Esophagus muscularis mucosa (tissue), 4 donors: ENCODE measurements around the gene JPH2. TPM values are rescaled to one million over a fixed set of nuclear protein-coding genes. Genes with fewer than 3 reads are reported as not detected.

Experiments
- DNase-seq: peaks from one replicate; pipeline ENCODE4 v3.0.0-alpha.2; 2017; ENCODE audit errors: extremely low spot score
- H3K27ac ChIP-seq, 4 donors: fragments of 200-600 bp; sonication (generic); replicated peaks in 1 of 4; 1 replicate in 3 of 4; 2 replicates in 1 of 4; pipeline ENCODE4 v1.5.1; 2016 to 2019; ENCODE audit warnings: mild to moderate bottlenecking in 1 of 4
- H3K27me3 ChIP-seq, 4 donors: fragments of 200-600 bp; sonication (generic); one replicate each; pipeline versions ENCODE4 v1.5.1 to v1.6.0; 2016 to 2019
- H3K36me3 ChIP-seq, 4 donors: fragments of 200-600 bp; sonication (generic); one replicate each; pipeline ENCODE4 v1.5.1; 2016 to 2019
- H3K4me1 ChIP-seq, 4 donors: fragments of 200-600 bp; sonication (generic); one replicate each; pipeline ENCODE4 v1.5.1; 2016 to 2019
- H3K4me3 ChIP-seq, 4 donors: fragments of 200-600 bp; sonication (generic); 1 replicate in 2 of 4; 2 replicates in 2 of 4; pipeline ENCODE4 v1.5.1; 2016 to 2019; ENCODE audit warnings: mild to moderate bottlenecking in 4 of 4, moderate library complexity in 1 of 4
- H3K9me3 ChIP-seq, 4 donors: fragments of 200-600 bp; sonication (generic); 1 replicate in 3 of 4; 2 replicates in 1 of 4; pipeline ENCODE4 v1.5.1; 2016 to 2019
- EP300 ChIP-seq: sonication (generic); formaldehyde crosslinking; IDR thresholded peaks from one replicate; pipeline ENCODE4 v1.6.1; 2017; ENCODE audit warnings: antibody characterized with exemption
- POLR2A ChIP-seq: fragments of 450-650 bp; IDR thresholded peaks from one replicate; pipeline ENCODE4 v1.6.1; 2017; ENCODE audit warnings: antibody characterized with exemption, moderate library complexity, mild to moderate bottlenecking, low read depth
- POLR2AphosphoS5 ChIP-seq, 2 donors: sonication (generic); formaldehyde crosslinking; IDR thresholded peaks; one replicate each; pipeline ENCODE4 v1.6.1; 2017; ENCODE audit warnings: antibody characterized with exemption in 2 of 2
- WGBS: methylation state at CpG from one replicate; pipeline ENCODE4 v1.1.5; 2018; 5-methylcytosine and 5-hydroxymethylcytosine counted together
- intact Hi-C: fragments of 100-400 bp; cut with DNase I; formaldehyde crosslinking; loops from one replicate; pipeline ENCODE4 v1.15.1; 2023
- total RNA-seq, 4 donors: library from RNA; depleted of rRNA; stranded (reverse); fragments of >200 nt; gene quantifications; one replicate each; pipeline versions ENCODE4 v1.1.0 to v1.2.1, GENCODE V29; 2016
- TF ChIP-seq, protein P1 (sequence below), 3 experiments: fragments of 200-600 bp in 2 of 3; fragments of 450-650 bp in 1 of 3; sonication (generic) in 2 of 3; IDR thresholded peaks; one replicate each; pipeline ENCODE4 v1.5.1; 2017 to 2019; ENCODE audit warnings: antibody characterized with exemption in 3 of 3, mild to moderate bottlenecking in 2 of 3, moderate library complexity in 1 of 3

JPH2 gene
- total RNA-seq, 4 donors from 2014 or later, result 187 to 441 (median 295) TPM

DNA sequence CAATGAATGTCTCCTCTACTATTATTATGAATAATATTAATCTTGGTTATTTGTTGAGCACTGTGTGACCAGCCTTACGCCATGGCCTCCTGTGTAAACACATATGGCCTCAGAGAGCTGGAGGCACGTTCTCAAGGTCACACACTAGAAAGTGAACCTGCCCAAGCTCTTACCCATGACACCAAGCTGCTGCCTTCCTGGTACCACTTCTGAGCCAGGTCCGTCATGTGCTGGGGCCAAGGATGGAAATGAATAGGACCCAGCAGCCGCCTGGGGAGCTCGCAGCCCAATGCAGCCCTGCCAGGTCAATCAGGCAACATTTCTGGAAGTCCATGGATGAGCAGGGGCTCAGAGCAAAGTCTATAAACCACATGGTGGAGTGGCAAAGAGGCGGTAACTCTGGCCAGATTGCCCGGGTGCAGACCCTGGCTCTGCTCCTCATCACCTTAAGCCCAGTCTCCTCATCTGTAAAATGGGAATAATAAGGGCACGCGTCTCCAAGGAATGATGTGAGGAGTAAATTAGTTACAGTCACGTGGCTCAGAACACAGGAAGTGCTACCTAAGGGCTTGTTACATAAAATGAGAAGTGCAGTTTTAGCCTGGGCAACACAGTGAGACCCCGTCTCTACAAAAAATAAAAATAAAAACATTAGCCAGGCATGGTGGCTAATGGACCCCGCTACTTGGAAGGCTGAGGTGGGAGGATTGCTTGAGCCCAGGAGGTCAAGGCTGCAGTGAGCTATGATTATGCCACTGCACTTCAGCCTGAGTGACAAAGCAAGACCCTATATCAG, 61.5 kb downstream of the JPH2 start:
- WGBS, result 71% methylated on average over 10 of the region's 12 CpGs
- H3K4me3 ChIP-seq, result no peak overlapping the region
- peaks cover 24 to 83% (median 77%) of the 10 kb centered on the region in 4 donors for H3K4me1 ChIP-seq
- peak overlapping the region; percentile 47 to 69 (median 62) for H3K27ac ChIP-seq
- no peak for DNase-seq
- TF ChIP-seq, protein P1, sequence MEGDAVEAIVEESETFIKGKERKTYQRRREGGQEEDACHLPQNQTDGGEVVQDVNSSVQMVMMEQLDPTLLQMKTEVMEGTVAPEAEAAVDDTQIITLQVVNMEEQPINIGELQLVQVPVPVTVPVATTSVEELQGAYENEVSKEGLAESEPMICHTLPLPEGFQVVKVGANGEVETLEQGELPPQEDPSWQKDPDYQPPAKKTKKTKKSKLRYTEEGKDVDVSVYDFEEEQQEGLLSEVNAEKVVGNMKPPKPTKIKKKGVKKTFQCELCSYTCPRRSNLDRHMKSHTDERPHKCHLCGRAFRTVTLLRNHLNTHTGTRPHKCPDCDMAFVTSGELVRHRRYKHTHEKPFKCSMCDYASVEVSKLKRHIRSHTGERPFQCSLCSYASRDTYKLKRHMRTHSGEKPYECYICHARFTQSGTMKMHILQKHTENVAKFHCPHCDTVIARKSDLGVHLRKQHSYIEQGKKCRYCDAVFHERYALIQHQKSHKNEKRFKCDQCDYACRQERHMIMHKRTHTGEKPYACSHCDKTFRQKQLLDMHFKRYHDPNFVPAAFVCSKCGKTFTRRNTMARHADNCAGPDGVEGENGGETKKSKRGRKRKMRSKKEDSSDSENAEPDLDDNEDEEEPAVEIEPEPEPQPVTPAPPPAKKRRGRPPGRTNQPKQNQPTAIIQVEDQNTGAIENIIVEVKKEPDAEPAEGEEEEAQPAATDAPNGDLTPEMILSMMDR (IDR thresholded peaks at IDR 0.05), result no peak
- no peak for TF ChIP-seq POLR2AphosphoS5 (IDR thresholded peaks at IDR 0.05)
- TF ChIP-seq POLR2A, result no peak
- no peak for TF ChIP-seq EP300
- H3K36me3 ChIP-seq, result no peaks in the 10 kb centered on the region
- peaks cover 0 to 2% (median 0%) of the 10 kb centered on the region in 4 donors for H3K27me3 ChIP-seq
- intact Hi-C loops, result no loop called here
- no peaks in the 10 kb centered on the region for H3K9me3 ChIP-seq

DNA sequence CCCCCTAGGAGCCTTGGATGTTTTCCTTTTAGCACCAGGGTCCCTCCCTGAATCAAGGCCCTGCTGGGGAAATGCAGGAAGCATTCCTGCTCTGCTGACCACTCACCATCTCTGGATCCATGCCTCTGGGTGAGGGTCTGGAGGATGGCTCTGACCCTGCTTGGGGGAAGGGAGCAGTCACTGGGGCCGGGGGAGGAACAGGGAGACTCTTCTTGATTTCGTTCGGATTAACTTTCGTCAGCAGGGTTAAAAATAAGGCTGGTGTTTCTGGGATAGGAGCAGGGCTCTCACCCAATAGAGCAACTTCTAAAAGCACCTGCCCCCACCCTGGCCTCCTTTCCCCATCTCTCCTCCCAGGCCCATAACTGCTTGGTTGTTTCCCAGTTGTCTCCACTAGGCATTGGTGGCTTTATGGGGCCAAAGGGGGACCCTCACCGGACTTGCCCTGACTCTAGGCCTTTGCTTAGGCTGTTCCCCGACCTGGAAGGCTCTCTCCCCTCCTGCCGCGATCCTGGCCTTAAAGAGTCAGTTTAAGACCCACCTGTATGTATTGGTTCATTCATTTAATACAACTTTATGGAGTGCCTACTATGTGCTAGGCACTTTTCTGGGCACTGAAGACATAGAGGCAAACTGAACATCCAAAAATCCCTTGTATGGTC, 63.0 kb downstream of the JPH2 start:
- WGBS, result 67% methylated on average over 8 of the region's 8 CpGs
- H3K4me1 ChIP-seq, result peaks cover 24 to 80% (median 72%) of the 10 kb centered on the region in 4 donors
- peaks cover 0 to 2% (median 0%) of the 10 kb centered on the region in 4 donors for H3K27me3 ChIP-seq
- no peaks in the 10 kb centered on the region for H3K36me3 ChIP-seq
- DNase-seq, result no peak
- peak overlapping the region; percentile 64 to 81 (median 68) for H3K27ac ChIP-seq
- no peaks in the 10 kb centered on the region for H3K9me3 ChIP-seq
- H3K4me3 ChIP-seq, result no peak overlapping the region
- TF ChIP-seq EP300 (no peak), POLR2AphosphoS5 (IDR thresholded peaks at IDR 0.05) (peak in 1 of 2 donors; percentile 4)
- intact Hi-C loops, result no loop called here

DNA sequence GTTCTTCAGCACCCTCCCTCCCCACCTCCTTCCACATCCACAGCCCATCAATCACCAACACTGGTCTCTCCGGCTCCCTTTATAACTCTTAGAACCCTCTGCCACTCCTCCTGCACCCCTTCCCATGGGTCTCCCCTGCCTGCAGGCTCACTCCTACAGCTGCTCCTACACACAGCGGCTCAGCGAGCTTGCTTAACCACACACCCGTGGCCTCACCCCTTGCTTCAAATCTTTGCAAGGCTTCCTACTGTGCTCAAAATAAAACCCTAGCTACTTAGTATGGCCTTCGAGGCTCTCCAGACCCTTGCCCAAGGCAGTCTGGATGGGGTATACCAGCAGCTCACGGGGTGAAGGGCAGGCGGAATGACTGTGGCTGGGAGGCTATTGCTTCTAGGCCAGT, 63.7 kb downstream of the JPH2 start:
- H3K27ac ChIP-seq, result peak overlapping the region; percentile 64 to 81 (median 68)
- intact Hi-C loops, result no loop called here
- H3K27me3 ChIP-seq, result peaks cover 0 to 2% (median 0%) of the 10 kb centered on the region in 4 donors
- TF ChIP-seq POLR2AphosphoS5 (IDR thresholded peaks at IDR 0.05) (no peak), POLR2A (no peak), EP300 (no peak)
- TF ChIP-seq, protein P1 (IDR thresholded peaks at IDR 0.05), result no peak
- 49% methylated on average over 4 of the region's 7 CpGs for WGBS
- DNase-seq, result no peak
- no peaks in the 10 kb centered on the region for H3K36me3 ChIP-seq
- H3K9me3 ChIP-seq, result no peaks in the 10 kb centered on the region
- H3K4me3 ChIP-seq, result no peak overlapping the region
- peaks cover 24 to 77% (median 76%) of the 10 kb centered on the region in 4 donors for H3K4me1 ChIP-seq

DNA sequence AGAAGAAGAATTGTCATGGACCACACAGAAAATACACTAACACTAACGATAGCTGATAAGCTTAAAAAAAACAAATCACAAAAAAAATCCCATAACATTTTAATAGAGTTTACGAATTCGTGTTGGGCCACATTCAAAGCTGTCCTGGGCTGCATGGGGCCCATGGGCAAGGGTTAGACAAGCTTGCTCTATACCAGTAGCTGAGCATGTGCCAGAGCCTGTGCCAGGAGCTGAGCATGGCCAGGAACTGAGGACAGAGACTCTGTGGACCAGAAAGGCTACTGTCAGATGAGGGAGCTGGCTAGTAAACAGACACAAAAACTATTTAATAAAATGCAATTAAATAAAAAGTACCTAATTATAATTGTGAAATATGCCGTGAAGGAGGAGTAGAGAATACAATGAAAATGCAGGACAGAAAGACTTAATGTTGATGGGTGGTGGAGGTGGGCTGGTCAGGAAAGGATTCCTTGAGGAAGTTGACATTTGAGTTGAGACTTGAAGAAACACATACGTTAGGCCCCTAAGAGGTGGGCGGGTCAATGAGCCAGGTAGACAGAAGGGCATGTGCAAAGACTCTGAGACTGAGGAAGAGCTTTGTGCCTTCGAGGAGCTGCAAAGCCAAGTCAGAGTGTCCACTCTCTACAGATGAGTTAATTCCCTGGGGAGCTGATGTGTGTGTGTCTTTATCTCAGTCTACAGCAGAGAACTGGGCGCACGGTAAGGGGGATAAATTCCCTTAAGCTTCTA, 66.1 kb downstream of the JPH2 start:
- intact Hi-C loops, result no loop called here
- H3K27ac ChIP-seq, result peak overlapping the region; percentile 44 to 81 (median 68)
- no peaks in the 10 kb centered on the region for H3K9me3 ChIP-seq
- H3K4me3 ChIP-seq, result no peak overlapping the region
- no peak for DNase-seq
- H3K4me1 ChIP-seq, result peaks cover 41 to 92% (median 90%) of the 10 kb centered on the region in 4 donors
- TF ChIP-seq, protein P1 (IDR thresholded peaks at IDR 0.05), result no peak
- TF ChIP-seq POLR2AphosphoS5 (IDR thresholded peaks at IDR 0.05) (no peak), POLR2A (no peak), EP300 (no peak)
- 56% methylated on average over 9 of the region's 9 CpGs for WGBS
- peaks cover 0 to 6% (median 2%) of the 10 kb centered on the region in 4 donors for H3K36me3 ChIP-seq
- H3K27me3 ChIP-seq, result peaks cover 0 to 9% (median 4%) of the 10 kb centered on the region in 4 donors
